ENCODE results near the gene SLC38A10.

Gene SLC38A10

GRCh38 chr17:81206657-81207056, 88.5 kb downstream of the SLC38A10 start:
- Histone ChIP-seq H3K36me3 (ENCODE audit: control insufficient read depth, insufficient read depth, low read length) (no peaks in the 10 kb centered on the region), H3K9me3 (ENCODE audit: control insufficient read depth, low read length) (no peaks in the 10 kb centered on the region), H3K4me1 (no peaks in the 10 kb centered on the region), H3K27ac (no peak overlapping the region), H2AFZ (no peak overlapping the region), H3K4me3 (ENCODE audit: low read depth, low read length) (no peak overlapping the region), H3K4me2 (ENCODE audit: low read length) (no peak overlapping the region), H3K27me3 (ENCODE audit: control insufficient read depth, insufficient read depth, low read length) (no peaks in the 10 kb centered on the region), H3K9ac (no peak overlapping the region), H3K79me2 (no peaks in the 10 kb centered on the region)
- TF ChIP-seq, protein P1, sequence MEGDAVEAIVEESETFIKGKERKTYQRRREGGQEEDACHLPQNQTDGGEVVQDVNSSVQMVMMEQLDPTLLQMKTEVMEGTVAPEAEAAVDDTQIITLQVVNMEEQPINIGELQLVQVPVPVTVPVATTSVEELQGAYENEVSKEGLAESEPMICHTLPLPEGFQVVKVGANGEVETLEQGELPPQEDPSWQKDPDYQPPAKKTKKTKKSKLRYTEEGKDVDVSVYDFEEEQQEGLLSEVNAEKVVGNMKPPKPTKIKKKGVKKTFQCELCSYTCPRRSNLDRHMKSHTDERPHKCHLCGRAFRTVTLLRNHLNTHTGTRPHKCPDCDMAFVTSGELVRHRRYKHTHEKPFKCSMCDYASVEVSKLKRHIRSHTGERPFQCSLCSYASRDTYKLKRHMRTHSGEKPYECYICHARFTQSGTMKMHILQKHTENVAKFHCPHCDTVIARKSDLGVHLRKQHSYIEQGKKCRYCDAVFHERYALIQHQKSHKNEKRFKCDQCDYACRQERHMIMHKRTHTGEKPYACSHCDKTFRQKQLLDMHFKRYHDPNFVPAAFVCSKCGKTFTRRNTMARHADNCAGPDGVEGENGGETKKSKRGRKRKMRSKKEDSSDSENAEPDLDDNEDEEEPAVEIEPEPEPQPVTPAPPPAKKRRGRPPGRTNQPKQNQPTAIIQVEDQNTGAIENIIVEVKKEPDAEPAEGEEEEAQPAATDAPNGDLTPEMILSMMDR (IDR thresholded peaks at IDR 0.05), result no peak

DNA sequence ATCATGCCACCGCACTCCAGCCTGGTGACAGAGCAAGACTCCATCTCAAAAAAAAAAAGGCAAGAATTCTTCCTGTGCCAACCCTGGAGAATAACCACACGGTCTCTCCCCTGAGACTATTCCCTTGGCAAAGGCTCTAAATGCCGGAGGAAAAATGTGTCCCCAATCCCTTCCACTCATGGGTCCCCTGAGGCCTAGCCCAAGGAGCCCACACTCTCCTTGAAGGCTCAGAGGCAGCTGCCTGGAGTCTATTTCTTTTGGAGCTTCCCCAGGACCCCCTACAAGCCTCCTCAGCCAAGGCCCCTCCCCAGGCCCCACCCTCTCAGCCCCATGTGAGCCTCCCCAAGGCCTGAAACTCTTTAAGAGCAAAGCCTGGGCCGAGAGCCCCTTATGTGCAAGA, 88.9 kb downstream of the SLC38A10 start:
- Histone ChIP-seq H3K27ac (no peak overlapping the region), H2AFZ (no peak overlapping the region), H3K27me3 (ENCODE audit: control insufficient read depth, insufficient read depth, low read length) (no peaks in the 10 kb centered on the region), H3K4me3 (ENCODE audit: low read depth, low read length) (no peak overlapping the region), H3K9ac (no peak overlapping the region), H3K9me3 (ENCODE audit: control insufficient read depth, low read length) (no peaks in the 10 kb centered on the region), H3K79me2 (no peaks in the 10 kb centered on the region), H3K36me3 (ENCODE audit: control insufficient read depth, insufficient read depth, low read length) (no peaks in the 10 kb centered on the region), H3K4me1 (no peaks in the 10 kb centered on the region), H3K4me2 (ENCODE audit: low read length) (no peak overlapping the region)
- TF ChIP-seq, protein P1 (IDR thresholded peaks at IDR 0.05), result no peak

GRCh38 chr17:81204578-81204977, 90.5 kb downstream of the SLC38A10 start:
- Histone ChIP-seq H3K36me3 (ENCODE audit: control insufficient read depth, insufficient read depth, low read length) (no peaks in the 10 kb centered on the region), H2AFZ (no peak overlapping the region), H3K9ac (no peak overlapping the region), H3K4me2 (ENCODE audit: low read length) (no peak overlapping the region), H3K4me3 (ENCODE audit: low read depth, low read length) (no peak overlapping the region), H3K4me1 (no peaks in the 10 kb centered on the region), H3K79me2 (no peaks in the 10 kb centered on the region), H3K9me3 (ENCODE audit: control insufficient read depth, low read length) (no peaks in the 10 kb centered on the region), H3K27ac (no peak overlapping the region), H3K27me3 (ENCODE audit: control insufficient read depth, insufficient read depth, low read length) (no peaks in the 10 kb centered on the region)
- TF ChIP-seq, protein P1 (IDR thresholded peaks at IDR 0.05), result no peak

DNA sequence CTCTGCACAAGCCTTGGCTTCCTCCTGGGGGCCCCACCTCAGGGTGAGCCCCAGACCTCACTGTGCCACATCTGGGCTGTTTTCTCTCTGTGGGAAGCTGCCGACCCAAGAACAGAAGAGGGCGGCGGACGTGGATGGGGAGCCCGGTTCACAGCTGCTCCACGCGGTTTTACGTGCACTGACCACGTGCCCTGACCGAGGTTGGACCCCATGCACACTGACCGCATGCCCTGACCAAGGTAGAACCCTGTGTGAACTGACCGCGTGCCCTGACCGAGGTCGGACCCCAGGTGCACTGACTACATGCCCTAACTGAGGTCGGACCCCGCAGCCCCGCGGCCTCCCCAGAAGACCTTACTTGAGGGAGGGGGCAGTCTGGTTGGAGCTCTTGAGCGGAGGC, 92.0 kb downstream of the SLC38A10 start:
- Histone ChIP-seq H3K79me2 (no peaks in the 10 kb centered on the region), H2AFZ (no peak overlapping the region), H3K27ac (no peak overlapping the region), H3K4me3 (ENCODE audit: low read depth, low read length) (no peak overlapping the region), H3K9ac (no peak overlapping the region), H3K4me2 (ENCODE audit: low read length) (no peak overlapping the region), H3K9me3 (ENCODE audit: control insufficient read depth, low read length) (no peaks in the 10 kb centered on the region), H3K36me3 (ENCODE audit: control insufficient read depth, insufficient read depth, low read length) (no peaks in the 10 kb centered on the region), H3K4me1 (no peaks in the 10 kb centered on the region), H3K27me3 (ENCODE audit: control insufficient read depth, insufficient read depth, low read length) (no peaks in the 10 kb centered on the region)
- TF ChIP-seq, protein P1 (IDR thresholded peaks at IDR 0.05), result no peak

GRCh38 chr17:81202318-81202717, 92.8 kb downstream of the SLC38A10 start:
- no peak overlapping the region for H3K4me2 ChIP-seq (ENCODE audit: low read length)
- no peaks in the 10 kb centered on the region for H3K9me3 ChIP-seq (ENCODE audit: control insufficient read depth, low read length)
- H3K4me3 ChIP-seq (ENCODE audit: low read depth, low read length), result no peak overlapping the region
- H2AFZ ChIP-seq, result no peak overlapping the region
- no peaks in the 10 kb centered on the region for H3K79me2 ChIP-seq
- TF ChIP-seq, protein P1 (IDR thresholded peaks at IDR 0.05), result no peak
- no peaks in the 10 kb centered on the region for H3K36me3 ChIP-seq (ENCODE audit: control insufficient read depth, insufficient read depth, low read length)
- no peaks in the 10 kb centered on the region for H3K27me3 ChIP-seq (ENCODE audit: control insufficient read depth, insufficient read depth, low read length)
- no peaks in the 10 kb centered on the region for H3K4me1 ChIP-seq
- no peak overlapping the region for H3K27ac ChIP-seq
- no peak overlapping the region for H3K9ac ChIP-seq

Data from parathyroid adenoma (tissue), 2 donors.